ENCODE measurements around the gene PALLD. TPM values are rescaled to one million over a fixed set of nuclear protein-coding genes. Genes with fewer than 3 reads are reported as not detected.

Gene PALLD
- total and polyA plus RNA-seq, 2 of the 13 experiments (the other 11 are each of a cell fraction or from before 2014, with no cell fraction given): 0.50 to 1.5 TPM

GRCh38 chr4:168882650-168883233, 385.9 kb downstream of the PALLD start:
- in situ Hi-C loops (cut with HindIII; ENCODE audit: extremely low pct_ligation_motif_present, low pct_unique_long_range_greater_than_20kb) (no loop called here), intact Hi-C loops (cut with micrococcal nuclease; ENCODE audit: unreplicated experiment) (no loop called here)
- Histone ChIP-seq H3K4me2 (ENCODE audit: low read depth, low read length) (no peak overlapping the region), H3K4me1 (ENCODE audit: insufficient read depth, low read length) (peaks cover 25% of the 10 kb centered on the region), H3K27me3 (ENCODE audit: control insufficient read depth in 1 of 2, insufficient read depth in 2 of 2, low read length in 2 of 2) (no peaks in the 10 kb centered on the region), H3K4me3 (replicated peaks in 1 of 3; ENCODE audit: insufficient read depth in 1 of 3, low read depth in 2 of 3, low read length in 3 of 3) (no peak overlapping the region), H4K20me1 (ENCODE audit: insufficient read depth, low read length) (no peaks in the 10 kb centered on the region), H2AFZ (ENCODE audit: low read length) (no peak overlapping the region), H3K27ac (ENCODE audit: extremely low read length, insufficient read depth, low read length) (no peak overlapping the region), H3K79me2 (ENCODE audit: insufficient read depth, low read length) (no peaks in the 10 kb centered on the region), H3K9me3 (ENCODE audit: low read length) (no peaks in the 10 kb centered on the region), H3K9ac (ENCODE audit: insufficient read depth, low read depth, low read length) (no peak overlapping the region), H3K36me3 (replicated peaks in 1 of 2; ENCODE audit: control insufficient read depth in 1 of 2, insufficient read depth in 2 of 2, low read length in 2 of 2) (no peaks in the 10 kb centered on the region)
- 92% methylated on average over 9 of the region's 9 CpGs for WGBS (ENCODE audit: low lambda C conversion rate)
- BruUV-seq (replicated peaks): no TSS peak
- FAIRE-seq: no peak
- CTCF ChIA-PET (ENCODE audit: low intra/inter-chr PET ratio, low total read pairs): no interaction called here
- no peak for ATAC-seq
- DNase-seq (ENCODE audit: low spot score): peak; percentile 9
- POLR2A ChIA-PET: no interaction called here
- TF ChIP-seq TRIM22 (IDR thresholded peaks at IDR 0.05): no peak
- TF ChIP-seq NR2C2 (CRISPR knock-in tag; IDR thresholded peaks at IDR 0.05; ENCODE audit: borderline replicate concordance): no peak
- TF ChIP-seq MTERF4 (CRISPR knock-in tag; IDR thresholded peaks at IDR 0.05): no peak
- TF ChIP-seq ZNF772 (CRISPR knock-in tag; IDR thresholded peaks at IDR 0.05): no peak
- no peak for TF ChIP-seq MYC (CRISPR knock-in tag; IDR thresholded peaks at IDR 0.05; ENCODE audit: borderline replicate concordance)
- no peak for TF ChIP-seq PBX3 (CRISPR knock-in tag; IDR thresholded peaks at IDR 0.05; ENCODE audit: borderline replicate concordance)
- no peak for TF ChIP-seq ZNF607 (CRISPR knock-in tag; IDR thresholded peaks at IDR 0.05; ENCODE audit: borderline replicate concordance)
- TF ChIP-seq ZBTB7A (CRISPR knock-in tag; IDR thresholded peaks at IDR 0.05): no peak
- no peak for TF ChIP-seq NFATC3 (CRISPR knock-in tag; IDR thresholded peaks at IDR 0.05)
- no peak for TF ChIP-seq ZBTB26 (CRISPR knock-in tag; IDR thresholded peaks at IDR 0.05; ENCODE audit: borderline replicate concordance)
- TF ChIP-seq DRAP1 (CRISPR knock-in tag; IDR thresholded peaks at IDR 0.05): no peak
- no peak for TF ChIP-seq ZNF136 (CRISPR knock-in tag; IDR thresholded peaks at IDR 0.05; ENCODE audit: low read depth)
- no peak for TF ChIP-seq TAF1 (CRISPR knock-in tag; IDR thresholded peaks at IDR 0.05)
- no peak for TF ChIP-seq MYPOP (CRISPR knock-in tag; IDR thresholded peaks at IDR 0.05)
- no peak for TF ChIP-seq FOXJ3 (CRISPR knock-in tag; IDR thresholded peaks at IDR 0.05; ENCODE audit: borderline replicate concordance)
- no peak for TF ChIP-seq ISX (CRISPR knock-in tag; conservative IDR thresholded peaks at IDR 0.05)
- no peak for TF ChIP-seq ZNF788 (CRISPR knock-in tag; IDR thresholded peaks at IDR 0.05; ENCODE audit: borderline replicate concordance)
- peak; percentile 68; the same call in 1 of the 2 replicates for TF ChIP-seq KDM1A (CRISPR knock-in tag; IDR thresholded peaks at IDR 0.05)
- TF ChIP-seq ZNF430 (CRISPR knock-in tag; IDR thresholded peaks at IDR 0.05): no peak
- TF ChIP-seq GTF3A (CRISPR knock-in tag; conservative IDR thresholded peaks at IDR 0.05): no peak
